ENCODE data around the gene CHST3. TPM values are rescaled to one million over a fixed set of nuclear protein-coding genes. Genes with fewer than 3 reads are reported as not detected.
A peak's percentile ranks its signal among the peaks of the same experiment; 100 is the strongest.

Gene CHST3
- total and polyA plus RNA-seq, 9 of the 15 experiments (the other 6 are each of a cell fraction or from before 2014, with no cell fraction given), result 0.01 to 1.3 (median 0.15) TPM

- 26% methylated on average over 13 of the region's 13 CpGs for WGBS (ENCODE audit: insufficient coverage, low coverage, missing lambda C conversion rate)
Observed at GRCh38 chr10:72035252-72035887, 71.2 kb downstream of the CHST3 start.

More at GRCh38 chr10:72035252-72035887, 71.2 kb downstream of the CHST3 start:
- Histone ChIP-seq H3K4me3 (no peak overlapping the region), H3K27me3 (ENCODE audit: control insufficient read depth in 2 of 2, insufficient read depth in 2 of 2, low read length in 2 of 2) (peaks cover 19 to 61% of the 10 kb centered on the region in 2 experiments; a peak in 4 of 5 replicates), H3K27ac (ENCODE audit: extremely low read depth, low read depth, low read length) (no peak overlapping the region), H3K4me1 (replicated peaks in 1 of 2; ENCODE audit: control insufficient read depth in 2 of 2, insufficient read depth in 2 of 2, low read length in 2 of 2) (peaks cover 3 to 4% of the 10 kb centered on the region in 2 experiments; a peak in 3 of 5 replicates), H3K9me1 (ENCODE audit: control insufficient read depth, insufficient read depth, low read length) (no peaks in the 10 kb centered on the region), H3K9ac (ENCODE audit: insufficient read depth in 1 of 2, low read depth in 2 of 2, low read length in 2 of 2) (peak overlapping the region in 1 of 2 experiments; percentile 72; a peak in 2 of 4 replicates), H3K4me2 (ENCODE audit: insufficient read depth, low read length) (no peak overlapping the region), H2AFZ (ENCODE audit: low read depth, low read length) (peak overlapping the region; percentile 10; the same call in 1 of the 2 replicates), H3K9me3 (replicated peaks; ENCODE audit: control insufficient read depth, insufficient read depth, low read depth, low read length) (no peaks in the 10 kb centered on the region), H4K20me1 (replicated peaks; ENCODE audit: control insufficient read depth, insufficient read depth, low read length) (no peaks in the 10 kb centered on the region), H3K79me2 (ENCODE audit: control insufficient read depth, insufficient read depth, low read length) (no peaks in the 10 kb centered on the region), H3K36me3 (ENCODE audit: control insufficient read depth, insufficient read depth, low read length) (no peaks in the 10 kb centered on the region)
- FAIRE-seq (no peak), ATAC-seq (no peak), DNase-seq (ENCODE audit: extremely low read depth in 1 of 4, low spot score in 3 of 4) (no peak)
- in situ Hi-C loops (cut with MboI), result no loop called here
- peak; percentile 60 for TF ChIP-seq HMBOX1 (IDR thresholded peaks at IDR 0.05)
- no peak for TF ChIP-seq ZNF318 (IDR thresholded peaks at IDR 0.05; ENCODE audit: borderline replicate concordance in 1 of 2, low read depth in 1 of 2)
- BruUV-seq (replicated peaks), result no TSS peak
- CTCF ChIA-PET (ENCODE audit: low intra/inter-chr PET ratio), result no interaction called here
- intact Hi-C loops (cut with micrococcal nuclease), result no loop called here
- POLR2A ChIA-PET, result interaction anchor here (0.7 to 0.9 kb wide), 2 partner anchors 8 to 10 kb away, joined by 3 read pairs; no protein-coding TSS in a partner anchor

Measured in K562 (cell line).